Lower leg skin (tissue), 4 donors: ENCODE results near the gene ACER3. TPM values are rescaled to one million over a fixed set of nuclear protein-coding genes. Genes with fewer than 3 reads are reported as not detected.
"Not testable (repeated sequence)": the region's sequence is repeated elsewhere in the genome, so short reads cannot be mapped to it uniquely, and the experiment has no call there.

Experiments
- DNase-seq, 2 donors: peaks; one replicate each; pipeline ENCODE4 v3.0.0-alpha.2; 2019; ENCODE audit warnings: low spot score in 2 of 2
- H3K4me3 ChIP-seq: fragments of 200-600 bp; sonication (generic); 2 replicates; pipeline ENCODE4 v1.5.1; 2017; ENCODE audit warnings: mild to moderate bottlenecking, low read depth; ENCODE audit not compliant: poor library complexity, severe bottlenecking
- POLR2A ChIP-seq, 2 donors: fragments of 450-650 bp; IDR thresholded peaks; one replicate each; pipeline ENCODE4 v1.6.1; 2016 to 2017; ENCODE audit warnings: antibody characterized with exemption in 2 of 2, mild to moderate bottlenecking in 1 of 2, moderate library complexity in 1 of 2
- WGBS, 2 donors: methylation state at CpG; one replicate each; pipeline ENCODE4 v1.1.5; 2018; 5-methylcytosine and 5-hydroxymethylcytosine counted together
- intact Hi-C: fragments of 100-400 bp; cut with DNase I; formaldehyde crosslinking; loops from one replicate; pipeline ENCODE4 v1.15.0; 2023; ENCODE audit warnings: low total_unique reads
- total RNA-seq, 4 donors: library from RNA; depleted of rRNA; stranded (reverse); fragments of >200 nt; gene quantifications; one replicate each; pipeline ENCODE4 v1.1.0, GENCODE V29; 2016
- TF ChIP-seq, protein P1 (sequence below), 3 donors: fragments of 450-650 bp; IDR thresholded peaks; one replicate each; pipeline ENCODE4 v1.5.1; 2016; ENCODE audit warnings: antibody characterized with exemption in 3 of 3, mild to moderate bottlenecking in 3 of 3, moderate library complexity in 2 of 3

ACER3 gene
- total RNA-seq, 4 donors from 2014 or later: 3.5 to 5.9 (median 5.1) TPM

DNA sequence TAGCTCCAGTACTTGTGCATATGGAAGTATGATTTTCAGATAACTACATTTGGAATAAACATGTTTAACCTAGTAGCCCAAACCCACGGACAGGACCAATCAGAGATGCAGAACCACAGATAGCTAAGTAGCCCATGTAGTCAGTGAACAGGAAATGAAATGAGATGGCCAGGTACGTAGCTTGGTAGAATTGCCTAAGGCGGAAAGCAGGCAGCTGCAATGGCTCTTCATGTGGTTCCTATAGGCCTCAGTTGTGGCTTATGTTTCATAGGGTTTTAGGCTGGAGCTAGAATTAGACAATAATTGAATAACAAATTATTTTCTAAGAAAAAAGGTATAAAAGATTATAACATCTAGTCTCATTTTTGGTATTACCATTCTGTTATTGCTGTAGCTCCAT is 87.1 kb downstream of the ACER3 start:
- intact Hi-C loops: no loop called here
- no peak overlapping the region for H3K4me3 ChIP-seq
- TF ChIP-seq POLR2A (IDR thresholded peaks at IDR 0.05): no peak
- TF ChIP-seq, protein P1, sequence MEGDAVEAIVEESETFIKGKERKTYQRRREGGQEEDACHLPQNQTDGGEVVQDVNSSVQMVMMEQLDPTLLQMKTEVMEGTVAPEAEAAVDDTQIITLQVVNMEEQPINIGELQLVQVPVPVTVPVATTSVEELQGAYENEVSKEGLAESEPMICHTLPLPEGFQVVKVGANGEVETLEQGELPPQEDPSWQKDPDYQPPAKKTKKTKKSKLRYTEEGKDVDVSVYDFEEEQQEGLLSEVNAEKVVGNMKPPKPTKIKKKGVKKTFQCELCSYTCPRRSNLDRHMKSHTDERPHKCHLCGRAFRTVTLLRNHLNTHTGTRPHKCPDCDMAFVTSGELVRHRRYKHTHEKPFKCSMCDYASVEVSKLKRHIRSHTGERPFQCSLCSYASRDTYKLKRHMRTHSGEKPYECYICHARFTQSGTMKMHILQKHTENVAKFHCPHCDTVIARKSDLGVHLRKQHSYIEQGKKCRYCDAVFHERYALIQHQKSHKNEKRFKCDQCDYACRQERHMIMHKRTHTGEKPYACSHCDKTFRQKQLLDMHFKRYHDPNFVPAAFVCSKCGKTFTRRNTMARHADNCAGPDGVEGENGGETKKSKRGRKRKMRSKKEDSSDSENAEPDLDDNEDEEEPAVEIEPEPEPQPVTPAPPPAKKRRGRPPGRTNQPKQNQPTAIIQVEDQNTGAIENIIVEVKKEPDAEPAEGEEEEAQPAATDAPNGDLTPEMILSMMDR (IDR thresholded peaks at IDR 0.05): no peak
- 89 to 91% methylated on average over 3 of the region's 3 CpGs for WGBS, 2 donors
- no peak for DNase-seq

DNA sequence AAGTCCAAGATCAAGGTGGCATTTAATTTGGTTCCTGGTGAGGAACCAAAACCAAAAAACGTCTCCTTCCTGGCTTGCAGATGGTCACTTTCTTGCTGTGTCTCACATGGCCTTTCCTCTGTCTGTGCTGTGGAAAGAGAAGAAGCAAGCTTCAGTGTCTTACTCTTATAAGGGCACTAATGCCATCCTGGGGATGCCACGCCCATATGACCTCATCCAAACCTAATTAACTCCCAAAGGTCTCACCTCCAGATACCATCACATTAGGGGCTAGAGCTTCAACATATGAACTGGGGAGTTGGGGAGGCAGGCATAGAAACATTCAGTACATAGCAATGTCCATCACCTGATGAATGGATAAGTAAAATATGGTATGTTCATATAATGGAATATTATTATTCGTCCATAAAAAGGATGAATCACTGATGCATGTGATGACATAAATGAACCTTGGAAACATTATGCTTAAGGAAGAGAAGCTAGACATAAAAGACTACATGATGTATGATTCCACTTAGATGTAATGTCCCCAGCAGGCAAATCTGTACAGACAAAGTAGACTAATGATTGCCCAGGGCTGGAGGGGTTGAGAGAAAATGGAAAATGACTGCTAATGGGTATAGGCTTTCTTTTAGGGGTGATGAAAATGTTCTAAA is 94.9 kb downstream of the ACER3 start:
- no peak overlapping the region for H3K4me3 ChIP-seq
- intact Hi-C loops: no loop called here
- TF ChIP-seq, protein P1 (IDR thresholded peaks at IDR 0.05): no peak
- TF ChIP-seq POLR2A (IDR thresholded peaks at IDR 0.05): no peak
- DNase-seq: no peak
- WGBS, 2 donors: 81 to 89% methylated on average over 3 of the region's 3 CpGs

DNA sequence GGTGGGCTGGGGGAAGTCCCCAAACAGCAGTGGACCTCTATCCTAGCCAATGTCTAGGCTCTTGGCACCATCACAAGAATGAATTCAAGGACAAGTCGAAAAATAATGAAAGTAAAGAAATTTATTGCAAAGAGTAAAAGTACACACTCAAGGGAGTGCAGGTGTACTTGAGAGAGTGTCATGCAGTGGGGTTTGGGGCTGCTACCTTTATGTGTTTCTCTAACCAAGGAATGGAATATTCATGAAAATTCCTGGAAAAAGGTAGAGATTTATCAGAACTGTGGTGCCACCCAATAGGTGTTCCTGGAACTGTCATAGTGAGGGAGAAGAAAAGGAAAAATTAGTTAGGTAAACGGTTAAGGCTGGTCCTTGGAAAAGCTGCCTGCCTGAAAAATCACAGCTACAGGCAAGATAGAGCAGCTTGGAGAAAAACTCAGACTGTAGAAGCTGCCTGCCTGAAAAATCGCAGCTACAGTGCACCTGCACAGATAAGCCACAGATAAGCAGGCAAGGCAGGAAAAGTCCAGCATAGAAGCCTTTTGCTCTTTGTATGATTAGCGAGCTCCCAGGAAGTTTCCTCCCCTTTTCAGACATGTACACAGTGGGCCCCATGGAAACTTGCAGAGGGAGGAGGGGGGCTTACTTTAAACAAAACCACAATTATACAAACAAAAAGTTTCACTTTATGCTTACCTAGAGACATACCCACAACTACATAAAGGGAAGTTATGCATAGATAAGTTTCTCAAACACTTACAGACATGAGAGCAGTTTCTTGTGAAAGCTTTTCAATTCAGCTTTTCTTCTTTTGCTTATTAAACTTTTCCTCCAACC is 102.1 kb downstream of the ACER3 start:
- 71 to 78% methylated on average over 4 of the region's 4 CpGs for WGBS, 2 donors

DNA sequence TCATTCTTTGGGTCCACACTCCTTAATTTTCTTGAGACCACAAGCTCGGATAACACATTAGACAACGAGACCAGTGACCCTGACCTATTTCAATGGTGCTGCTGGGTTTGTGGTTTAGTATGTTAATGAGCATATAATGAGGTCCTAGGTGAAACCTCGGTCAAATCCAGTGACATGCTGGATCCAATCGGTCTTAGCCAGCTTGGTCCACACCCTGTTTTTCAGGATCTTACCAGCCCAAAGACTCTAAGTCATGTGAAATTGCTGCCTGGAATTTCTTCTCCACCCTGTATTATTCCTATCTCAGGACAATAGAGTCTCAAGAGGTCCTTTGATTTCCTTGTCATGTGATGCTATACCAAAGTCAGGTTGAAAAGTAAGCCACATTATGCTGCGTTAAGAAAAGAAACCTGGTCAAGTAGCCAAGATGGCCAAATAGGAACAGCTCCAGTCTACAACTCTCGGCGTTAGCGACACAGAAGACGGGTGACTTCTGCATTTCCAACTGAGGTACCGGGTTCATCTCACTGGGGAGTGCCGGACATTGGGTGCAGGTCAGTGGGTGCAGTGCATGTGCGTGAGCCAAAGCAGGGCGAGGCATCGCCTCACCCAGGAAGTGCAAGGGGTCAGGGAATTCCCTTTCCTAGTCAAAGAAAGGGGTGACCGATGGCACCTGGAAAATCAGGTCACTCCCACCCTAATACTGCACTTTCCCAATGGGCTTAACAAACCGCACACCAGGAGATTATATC is 102.9 kb downstream of the ACER3 start:
- WGBS, 2 donors: 91 to 95% methylated on average over 16 of the region's 16 CpGs
- intact Hi-C loops, DNase-seq: not testable (repeated sequence)

More for the DNA sequence above, 102.1 kb downstream of the ACER3 start:
- H3K4me3 ChIP-seq: no peak overlapping the region
- intact Hi-C loops: no loop called here
- TF ChIP-seq, protein P1 (IDR thresholded peaks at IDR 0.05): no peak
- no peak for TF ChIP-seq POLR2A (IDR thresholded peaks at IDR 0.05)
- DNase-seq: no peak

DNA sequence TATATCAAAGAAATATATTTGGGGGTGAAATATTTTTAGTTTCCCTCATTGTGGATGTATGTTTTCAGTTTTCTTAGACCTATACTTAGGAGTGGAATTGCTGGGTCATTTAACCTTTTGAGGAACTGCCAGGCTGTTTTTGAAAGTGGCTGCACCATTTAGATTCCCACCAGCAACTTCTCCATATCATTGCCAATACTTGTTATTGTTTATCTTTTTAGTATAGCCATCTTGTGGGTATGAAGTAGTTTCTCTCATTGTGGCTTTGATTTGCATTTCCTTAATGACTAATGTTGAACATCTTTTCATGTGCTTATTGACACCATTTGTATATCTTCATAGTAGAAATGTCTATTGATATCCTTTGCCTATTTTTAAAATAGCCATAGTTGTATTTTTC is 111.3 kb downstream of the ACER3 start:
- no peak for DNase-seq
- TF ChIP-seq POLR2A (IDR thresholded peaks at IDR 0.05): no peak
- TF ChIP-seq, protein P1 (IDR thresholded peaks at IDR 0.05): no peak
- H3K4me3 ChIP-seq: no peak overlapping the region
- intact Hi-C loops: no loop called here

More for the DNA sequence above, 102.9 kb downstream of the ACER3 start:
- not testable (repeated sequence) for H3K4me3 ChIP-seq
